GM21381 (cell line): ENCODE data around the gene EYS.

Experiments used
- ATAC-seq: cut with Tn5 transposase; IDR thresholded peaks from one replicate; pipeline ENCODE4 v1.9.1; 2021; ENCODE audit warnings: mild to moderate bottlenecking, moderate library complexity; ENCODE audit not compliant: unreplicated experiment

The EYS gene

GRCh38 chr6:64874776-64875175 is 832.2 kb downstream of the EYS start:
- ATAC-seq: no peak

- ATAC-seq: no peak
These were observed 834.4 kb downstream of the EYS start for GRCh38 chr6:64872633-64873032.

- no peak for ATAC-seq
These were observed 845.9 kb downstream of the EYS start for GRCh38 chr6:64861039-64861651.

- no peak for ATAC-seq
These were observed 846.8 kb downstream of the EYS start for GRCh38 chr6:64860203-64860602.

GRCh38 chr6:64850121-64850520 is 856.9 kb downstream of the EYS start:
- no peak for ATAC-seq

GRCh38 chr6:64848467-64848866 is 858.6 kb downstream of the EYS start:
- no peak for ATAC-seq

GRCh38 chr6:64847396-64847795 is 859.6 kb downstream of the EYS start:
- no peak for ATAC-seq

GRCh38 chr6:64838726-64839125 is 868.3 kb downstream of the EYS start:
- ATAC-seq: no peak

GRCh38 chr6:64831680-64832079 is 875.3 kb downstream of the EYS start:
- no peak for ATAC-seq

GRCh38 chr6:64817525-64817924 is 889.5 kb downstream of the EYS start:
- no peak for ATAC-seq

GRCh38 chr6:64815718-64816117 is 891.3 kb downstream of the EYS start:
- ATAC-seq: no peak

- no peak for ATAC-seq
These were observed 894.9 kb downstream of the EYS start for GRCh38 chr6:64812138-64812537.

- no peak for ATAC-seq
These were observed 895.9 kb downstream of the EYS start for GRCh38 chr6:64811119-64811518.

GRCh38 chr6:64807785-64808184 is 899.2 kb downstream of the EYS start:
- no peak for ATAC-seq

GRCh38 chr6:64803470-64804166 is 903.4 kb downstream of the EYS start:
- no peak for ATAC-seq

GRCh38 chr6:64792534-64792933 is 914.5 kb downstream of the EYS start:
- ATAC-seq: no peak

- no peak for ATAC-seq
These were observed 917.5 kb downstream of the EYS start for GRCh38 chr6:64789476-64789875.

GRCh38 chr6:64786736-64787135 is 920.3 kb downstream of the EYS start:
- no peak for ATAC-seq

GRCh38 chr6:64782877-64783276 is 924.1 kb downstream of the EYS start:
- ATAC-seq: no peak

GRCh38 chr6:64777941-64778785 is 928.9 kb downstream of the EYS start:
- ATAC-seq: no peak

- ATAC-seq: no peak
These were observed 930.7 kb downstream of the EYS start for GRCh38 chr6:64776359-64776758.

GRCh38 chr6:64774881-64775280 is 932.1 kb downstream of the EYS start:
- ATAC-seq: no peak
